Astrocyte (in vitro differentiated cells and primary cell): ENCODE results near the gene HSF5.

ENCODE experiments used
- CTCF ChIP-seq: IDR thresholded peaks from 2 replicates; pipeline ENCODE4 v1.5.1; 2011; ENCODE audit warnings: low read depth, mild to moderate bottlenecking, inconsistent platforms, low read length, moderate library complexity; ENCODE audit not compliant: insufficient read depth
- EZH2 ChIP-seq: IDR thresholded peaks from 2 replicates; pipeline ENCODE4 v1.6.1; 2012; ENCODE audit warnings: mild to moderate bottlenecking, low read length, inconsistent platforms; ENCODE audit not compliant: insufficient read depth

DNA sequence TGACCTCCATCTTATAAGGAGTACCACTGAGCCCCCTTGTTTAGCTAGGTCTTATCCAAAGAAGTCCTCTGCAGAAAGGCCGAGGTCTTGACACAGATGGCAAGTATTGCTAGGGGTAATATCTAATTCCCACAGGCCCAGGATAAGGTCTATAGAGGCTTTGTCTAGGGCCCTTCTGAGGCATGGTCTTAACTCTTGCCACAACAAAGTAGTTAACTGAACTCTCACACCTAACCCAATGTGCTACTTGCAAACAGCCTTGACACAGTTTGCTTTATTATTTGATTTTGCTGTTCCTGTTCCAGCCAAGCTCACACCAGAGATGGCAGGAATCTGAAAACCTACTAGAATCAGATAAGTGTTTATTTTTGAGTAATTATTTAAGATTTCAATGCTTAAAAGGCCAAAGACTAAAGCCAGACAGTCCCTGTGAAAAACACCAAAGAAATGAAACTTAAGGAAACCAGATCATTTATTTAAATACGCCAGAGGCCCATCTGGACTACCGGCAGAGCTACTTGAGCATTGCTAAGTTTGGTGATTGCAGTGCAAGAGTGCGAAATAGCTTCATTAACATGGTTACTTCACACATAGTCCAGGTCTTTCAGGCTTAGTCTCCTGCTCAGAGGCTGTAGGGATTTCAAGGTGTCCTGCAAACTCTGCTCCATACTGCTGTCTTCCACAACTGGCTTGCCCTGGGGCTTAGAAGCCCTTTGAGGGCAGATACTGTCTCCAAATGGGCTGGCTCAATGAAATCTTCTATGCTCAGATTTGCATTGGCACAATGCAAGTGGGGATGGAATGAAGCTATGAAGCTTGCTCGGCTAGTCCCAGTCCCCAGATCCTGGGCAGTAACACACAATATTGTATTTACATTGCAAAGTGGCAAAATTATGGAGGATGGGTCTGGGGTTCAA lies 107.7 kb downstream of the HSF5 start:
- TF ChIP-seq CTCF (no peak), EZH2 (no peak)
